ENCODE measurements around the gene STRBP.
"Not testable (repeated sequence)": the region's sequence is repeated elsewhere in the genome, so short reads cannot be mapped to it uniquely, and the experiment has no call there.

STRBP gene

GRCh38 chr9:123250504-123250903, 17.9 kb downstream of the STRBP start:
- no peak for DNase-seq

GRCh38 chr9:123249162-123249561, 19.2 kb downstream of the STRBP start:
- not testable (repeated sequence) for DNase-seq

GRCh38 chr9:123248630-123249029, 19.8 kb downstream of the STRBP start:
- DNase-seq, result no peak

GRCh38 chr9:123246534-123246933, 21.9 kb downstream of the STRBP start:
- no peak for DNase-seq

- no peak for DNase-seq
Measured at GRCh38 chr9:123239726-123240125, 28.7 kb downstream of the STRBP start.

- peak in 1 of 56 donors; percentile 0 for DNase-seq
Measured at GRCh38 chr9:123238365-123238764, 30.0 kb downstream of the STRBP start.

- DNase-seq, result no peak
Measured at GRCh38 chr9:123237220-123237619, 31.2 kb downstream of the STRBP start.

GRCh38 chr9:123235448-123235847, 32.9 kb downstream of the STRBP start:
- DNase-seq, result no peak

GRCh38 chr9:123234853-123235252, 33.5 kb downstream of the STRBP start:
- DNase-seq, result no peak

- no peak for DNase-seq
Measured at GRCh38 chr9:123232332-123232731, 36.1 kb downstream of the STRBP start.

GRCh38 chr9:123231421-123231820, 37.0 kb downstream of the STRBP start:
- DNase-seq, result no peak

GRCh38 chr9:123228967-123229366, 39.4 kb downstream of the STRBP start:
- DNase-seq, result no peak

- no peak for DNase-seq
Measured at GRCh38 chr9:123225995-123226394, 42.4 kb downstream of the STRBP start.

GRCh38 chr9:123225374-123225813, 43.0 kb downstream of the STRBP start:
- peak in 11 of 56 donors; percentile 3 to 45 (median 16) for DNase-seq

- no peak for DNase-seq
Measured at GRCh38 chr9:123220127-123220526, 48.3 kb downstream of the STRBP start.

- no peak for DNase-seq
Measured at GRCh38 chr9:123218831-123219230, 49.6 kb downstream of the STRBP start.

- no peak for DNase-seq
Measured at GRCh38 chr9:123217128-123217654, 51.2 kb downstream of the STRBP start.

GRCh38 chr9:123216251-123216797, 52.1 kb downstream of the STRBP start:
- no peak for DNase-seq

GRCh38 chr9:123211081-123211480, 57.3 kb downstream of the STRBP start:
- no peak for DNase-seq

- DNase-seq, result no peak
Measured at GRCh38 chr9:123208626-123209174, 59.7 kb downstream of the STRBP start.

GRCh38 chr9:123206065-123206464, 62.3 kb downstream of the STRBP start:
- no peak for DNase-seq

- DNase-seq, result no peak
Measured at GRCh38 chr9:123201083-123201482, 67.3 kb downstream of the STRBP start.

- DNase-seq, result not testable (repeated sequence)
Measured at GRCh38 chr9:123200469-123200868, 67.9 kb downstream of the STRBP start.
